Fibroblast of lung (primary cell): ENCODE data around the gene SHC1. TPM values are rescaled to one million over a fixed set of nuclear protein-coding genes. Genes with fewer than 3 reads are reported as not detected.

Experiments used
- DNase-seq, 2 donors: peaks; one replicate each; pipeline versions ENCODE4 v3.0.0 to v3.0.0-alpha.2; 2010; ENCODE audit warnings: low read depth in 2 of 2
- H2AFZ ChIP-seq: 2 replicates; pipeline ENCODE4 v1.5.1; 2012; ENCODE audit warnings: low read length, control low read depth, inconsistent platforms
- H3K27ac ChIP-seq: 2 replicates; pipeline ENCODE4 v1.5.1; 2011; ENCODE audit warnings: low read length, control low read depth; ENCODE audit not compliant: insufficient read depth
- H3K27me3 ChIP-seq: 2 replicates; pipeline ENCODE4 v1.5.1; 2011; ENCODE audit warnings: mild to moderate bottlenecking, low read length; ENCODE audit not compliant: control insufficient read depth, insufficient read depth
- H3K36me3 ChIP-seq: 2 replicates; pipeline ENCODE4 v1.5.1; 2011; ENCODE audit warnings: low read length; ENCODE audit not compliant: control insufficient read depth, insufficient read depth
- H3K4me1 ChIP-seq: 2 replicates; pipeline ENCODE4 v1.5.1; 2011; ENCODE audit warnings: low read length; ENCODE audit not compliant: control insufficient read depth, insufficient read depth; ENCODE audit errors: extremely low read depth
- H3K4me2 ChIP-seq: 2 replicates; pipeline ENCODE4 v1.5.1; 2011; ENCODE audit warnings: low read length, control low read depth; ENCODE audit not compliant: insufficient read depth; ENCODE audit errors: extremely low read depth
- H3K4me3 ChIP-seq, 4 experiments: fragments of 200-600 bp in 1 of 4; sonication (generic) in 1 of 4; replicated peaks in 1 of 4; 2 replicates each; pipeline ENCODE4 v1.5.1; 2011 to 2016; ENCODE audit warnings: low read length in 4 of 4, low read depth in 3 of 4, mild to moderate bottlenecking in 3 of 4, control low read depth in 2 of 4, inconsistent platforms in 1 of 4, mixed read lengths in 1 of 4; ENCODE audit not compliant: insufficient read depth in 1 of 4; ENCODE audit errors: control extremely low read depth in 1 of 4
- H3K79me2 ChIP-seq: 2 replicates; pipeline ENCODE4 v1.5.1; 2012; ENCODE audit warnings: mild to moderate bottlenecking, low read length, inconsistent platforms; ENCODE audit not compliant: control insufficient read depth, insufficient read depth
- H3K9ac ChIP-seq: 2 replicates; pipeline ENCODE4 v1.5.1; 2011; ENCODE audit warnings: mild to moderate bottlenecking, low read length, control low read depth; ENCODE audit not compliant: insufficient read depth
- H3K9me3 ChIP-seq: 2 replicates; pipeline ENCODE4 v1.5.1; 2012; ENCODE audit warnings: low read depth, low read length; ENCODE audit not compliant: control insufficient read depth, insufficient read depth
- H4K20me1 ChIP-seq: 2 replicates; pipeline ENCODE4 v1.5.1; 2011; ENCODE audit warnings: low read length; ENCODE audit not compliant: control insufficient read depth, insufficient read depth; ENCODE audit errors: extremely low read depth
- CTCF ChIP-seq, 2 donors: IDR thresholded peaks in 1 of 2; conservative IDR thresholded peaks in 1 of 2; 1 replicate in 1 of 2; 2 replicates in 1 of 2; pipeline ENCODE4 v1.5.1; 2011 to 2012; ENCODE audit warnings: low read length in 2 of 2, control low read depth in 1 of 2, inconsistent platforms in 1 of 2, low read depth in 1 of 2, mild to moderate bottlenecking in 1 of 2
- EZH2 ChIP-seq: IDR thresholded peaks from 2 replicates; pipeline ENCODE4 v1.5.1; 2012; ENCODE audit warnings: low read length, control low read depth, mild to moderate bottlenecking; ENCODE audit errors: missing control alignments
- polyA plus RNA-seq, 2 donors: library from polyadenylated mRNA; depleted of rRNA in 1 of 2; stranded (reverse) in 1 of 2; unstranded in 1 of 2; fragments of >200 nt; gene quantifications; 2 replicates each; pipeline ENCODE4 v1.2.1, GENCODE V29; 2011 to 2012; ENCODE audit warnings: missing spikeins in 1 of 2
- total RNA-seq: library from RNA; depleted of rRNA; stranded (reverse); fragments of >200 nt; gene quantifications from 2 replicates; pipeline ENCODE4 v1.2.1, GENCODE V29; 2014

Gene SHC1
- total and polyA plus RNA-seq, 2 donors (not counting 1 experiment from before 2014, with no cell fraction given): 245 to 277 TPM

- H3K27me3 ChIP-seq: no peaks in the 10 kb centered on the region
- peaks cover 7% of the 10 kb centered on the region for H3K36me3 ChIP-seq
- H3K27ac ChIP-seq: no peak overlapping the region
- H3K9me3 ChIP-seq: no peaks in the 10 kb centered on the region
- peaks cover 14% of the 10 kb centered on the region for H3K4me1 ChIP-seq
- H3K9ac ChIP-seq: no peak overlapping the region
- TF ChIP-seq EZH2 (no peak), CTCF (conservative IDR thresholded peaks at IDR 0.05 in 1 of 2, IDR thresholded peaks at IDR 0.05 in 1 of 2; ENCODE audit: low read depth in 1 of 2, low read length in 2 of 2) (no peak)
- no peaks in the 10 kb centered on the region for H4K20me1 ChIP-seq
- DNase-seq: peak in 1 of 2 donors; percentile 25
- no peaks in the 10 kb centered on the region for H3K79me2 ChIP-seq
- no peak overlapping the region for H3K4me3 ChIP-seq
- no peak overlapping the region for H2AFZ ChIP-seq
- no peak overlapping the region for H3K4me2 ChIP-seq
These were observed 48.2 kb upstream of the SHC1 start for GRCh38 chr1:155018617-155019348.

GRCh38 chr1:155017946-155018316, 47.4 kb upstream of the SHC1 start:
- H3K9me3 ChIP-seq: no peaks in the 10 kb centered on the region
- H3K9ac ChIP-seq: no peak overlapping the region
- TF ChIP-seq EZH2 (no peak), CTCF (conservative IDR thresholded peaks at IDR 0.05 in 1 of 2, IDR thresholded peaks at IDR 0.05 in 1 of 2; ENCODE audit: low read depth in 1 of 2, low read length in 2 of 2) (no peak)
- H3K27ac ChIP-seq: no peak overlapping the region
- H3K36me3 ChIP-seq: peaks cover 7% of the 10 kb centered on the region
- no peaks in the 10 kb centered on the region for H4K20me1 ChIP-seq
- no peak for DNase-seq
- peak overlapping the region in 2 of 4 experiments; percentile 36 to 52 for H3K4me3 ChIP-seq
- H3K79me2 ChIP-seq: no peaks in the 10 kb centered on the region
- H3K4me2 ChIP-seq: peak overlapping the region; percentile 72
- H2AFZ ChIP-seq: no peak overlapping the region
- no peaks in the 10 kb centered on the region for H3K27me3 ChIP-seq
- H3K4me1 ChIP-seq: peaks cover 14% of the 10 kb centered on the region

GRCh38 chr1:155017041-155017945, 46.7 kb upstream of the SHC1 start:
- Histone ChIP-seq H3K4me1 (peaks cover 14% of the 10 kb centered on the region), H3K36me3 (peaks cover 7% of the 10 kb centered on the region), H3K27ac (peak overlapping the region; percentile 40), H2AFZ (no peak overlapping the region), H3K9ac (peak overlapping the region; percentile 37), H3K4me3 (peak overlapping the region in 3 of 4 experiments; percentile 2 to 52 (median 36)), H3K79me2 (no peaks in the 10 kb centered on the region), H3K4me2 (peak overlapping the region; percentile 72), H3K9me3 (no peaks in the 10 kb centered on the region), H4K20me1 (no peaks in the 10 kb centered on the region), H3K27me3 (no peaks in the 10 kb centered on the region)
- no peak for TF ChIP-seq EZH2
- peak; percentile 91 to 95 for TF ChIP-seq CTCF (conservative IDR thresholded peaks at IDR 0.05 in 1 of 2, IDR thresholded peaks at IDR 0.05 in 1 of 2; ENCODE audit: low read depth in 1 of 2, low read length in 2 of 2)
- DNase-seq: peak; percentile 90 to 92
